Stimulated activated CD8-positive, alpha-beta memory T cell treated with anti-CD3 and anti-CD28 coated beads, Interleukin-7, amount 100 ng/mL, for 1 hour (primary cell): Measurements from ENCODE around the gene ZBTB21.
"Not testable (repeated sequence)": the region's sequence is repeated elsewhere in the genome, so short reads cannot be mapped to it uniquely, and the experiment has no call there.

ENCODE experiments used
- DNase-seq, 2 donors: peaks; one replicate each; pipeline ENCODE4 v3.0.0-alpha.2; 2020; ENCODE audit warnings: low read depth in 2 of 2

Gene ZBTB21

DNA sequence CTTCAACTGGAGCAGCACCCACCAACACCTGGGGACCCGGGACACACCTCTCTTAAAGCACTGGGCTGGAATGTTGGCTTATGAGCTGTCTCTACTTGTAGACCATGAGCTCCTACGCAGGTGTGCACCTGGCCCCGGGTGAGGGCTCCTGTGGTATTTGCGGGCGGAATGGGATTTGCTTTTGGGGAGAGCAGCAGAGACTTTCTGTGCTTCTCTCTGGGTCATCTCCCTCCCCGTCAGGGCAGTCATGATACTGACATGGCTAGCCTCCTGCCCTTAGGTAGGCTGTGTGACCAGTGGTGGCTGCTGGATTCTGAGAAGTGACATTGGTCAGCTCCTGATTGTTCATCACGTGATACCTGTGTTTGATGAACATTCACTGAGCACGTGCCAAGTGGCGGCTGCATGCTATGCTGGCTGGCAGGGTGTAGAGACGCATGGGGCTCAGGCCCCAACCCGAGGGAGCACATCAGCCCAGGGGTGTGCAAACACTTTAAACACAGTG lies 9.0 kb upstream of the ZBTB21 start:
- DNase-seq, result no peak

- no peak for DNase-seq
Measured at GRCh38 chr21:42017022-42017421, 6.9 kb upstream of the ZBTB21 start.

DNA sequence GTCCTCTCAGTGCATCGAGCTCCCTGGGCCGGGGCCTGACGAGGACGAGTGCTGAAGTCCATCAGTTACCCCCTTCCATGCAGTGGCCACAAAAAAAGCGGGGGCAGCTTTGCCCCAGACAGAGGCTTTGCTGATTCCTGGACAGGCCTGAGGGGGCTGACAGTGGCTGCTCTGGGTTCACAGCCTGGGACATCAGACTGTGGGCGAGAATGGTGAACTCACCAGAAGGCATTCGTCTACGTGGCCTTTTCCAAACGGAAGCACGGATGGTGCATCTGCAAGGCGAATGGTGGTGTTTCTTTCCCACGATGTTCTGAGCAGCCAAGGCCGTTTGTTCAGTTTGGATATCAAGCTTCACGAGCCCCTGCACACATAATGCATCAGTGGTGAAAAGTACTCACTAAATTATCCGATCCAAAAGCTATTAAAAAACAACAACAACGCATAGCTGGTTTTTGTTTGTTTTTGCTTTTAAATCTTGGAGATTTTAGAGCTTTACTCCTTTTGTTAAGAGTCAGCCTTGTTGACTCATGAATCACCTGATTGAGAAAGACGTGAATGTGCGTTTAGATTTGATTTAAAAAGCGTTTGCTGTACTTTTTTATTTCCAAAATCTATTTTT lies 6.3 kb upstream of the ZBTB21 start:
- no peak for DNase-seq

DNA sequence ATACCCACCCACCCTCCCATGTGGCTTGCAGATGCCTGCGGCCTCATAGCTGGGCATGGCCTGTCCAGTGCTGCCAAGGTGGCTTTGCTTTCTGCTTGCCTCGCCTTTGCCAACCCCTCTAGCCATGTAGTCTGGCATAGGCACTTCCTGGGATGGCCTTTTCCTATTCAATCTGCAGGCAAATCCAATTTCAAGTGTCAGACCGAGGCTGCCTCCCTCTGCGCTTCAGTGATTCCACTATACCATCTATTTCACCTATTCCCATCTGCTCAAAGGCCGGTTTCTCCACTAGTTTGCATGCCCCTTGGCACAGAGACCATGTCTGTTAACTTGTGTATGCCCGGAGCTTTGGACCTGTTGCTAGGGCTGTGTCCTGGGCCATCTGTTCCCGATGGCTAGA lies 3.8 kb upstream of the ZBTB21 start:
- DNase-seq, result no peak

GRCh38 chr21:42013376-42013775 lies 3.2 kb upstream of the ZBTB21 start:
- no peak for DNase-seq

- DNase-seq, result no peak
Measured at GRCh38 chr21:42012763-42013329, 2.7 kb upstream of the ZBTB21 start.

- no peak for DNase-seq
Measured at GRCh38 chr21:42012344-42012743, 2.2 kb upstream of the ZBTB21 start.

GRCh38 chr21:42010507-42011495 lies 641 bp upstream of the ZBTB21 start:
- no peak for DNase-seq

GRCh38 chr21:42009018-42009830 lies 936 bp downstream of the ZBTB21 start:
- peak in 1 of 2 donors; percentile 13 for DNase-seq

DNA sequence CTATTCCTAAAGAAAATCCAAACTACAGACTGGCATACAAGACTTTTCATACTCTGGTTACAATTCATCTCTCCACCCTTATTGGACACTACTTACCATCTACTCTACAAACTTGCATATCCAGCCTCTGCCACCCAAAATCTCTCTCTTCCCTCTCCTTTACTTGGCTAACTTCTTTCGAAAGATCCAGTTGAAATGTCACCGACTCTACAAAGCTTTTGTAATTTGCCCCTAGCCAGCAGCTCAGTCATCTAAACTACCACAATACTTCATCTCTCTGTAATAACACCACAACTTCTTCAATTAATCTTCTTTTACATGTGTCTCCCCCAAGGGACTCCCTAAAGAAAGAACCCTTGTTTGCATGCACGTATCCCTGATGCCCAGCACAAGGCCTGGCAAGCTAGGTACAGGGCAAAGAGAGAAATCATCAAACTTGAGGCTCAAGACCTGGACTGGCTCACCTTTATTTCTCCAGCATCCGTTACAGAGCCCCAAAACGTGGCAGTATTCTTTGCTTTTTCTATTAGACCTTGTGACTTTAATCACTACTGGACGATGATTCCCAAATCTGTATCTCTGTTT lies 2.7 kb downstream of the ZBTB21 start:
- no peak for DNase-seq

GRCh38 chr21:42006765-42007164 lies 3.4 kb downstream of the ZBTB21 start:
- no peak for DNase-seq

GRCh38 chr21:42004406-42005199 lies 5.6 kb downstream of the ZBTB21 start:
- no peak for DNase-seq

GRCh38 chr21:42003051-42003461 lies 7.1 kb downstream of the ZBTB21 start:
- no peak for DNase-seq

- DNase-seq, result peak in 1 of 2 donors; percentile 7
Measured at GRCh38 chr21:42002421-42002958, 7.7 kb downstream of the ZBTB21 start.

DNA sequence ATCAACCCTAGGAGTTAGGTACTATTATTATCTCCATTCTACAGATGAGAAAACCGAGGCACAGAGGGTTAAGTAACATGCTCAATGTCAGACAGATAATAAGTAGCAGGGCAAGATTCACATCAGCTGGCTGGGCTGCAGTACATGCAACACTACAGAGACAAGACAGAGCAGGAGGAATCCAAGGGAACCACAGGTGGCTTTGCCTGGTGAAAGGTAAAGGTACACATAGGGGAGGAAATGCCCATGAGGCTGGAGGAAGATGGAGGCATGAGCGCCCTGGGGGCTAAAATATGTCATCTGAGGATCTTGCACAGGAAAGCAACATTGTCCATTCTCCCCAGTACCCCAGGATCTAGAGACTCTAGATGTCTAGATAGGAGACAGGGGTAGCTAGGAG lies 8.4 kb downstream of the ZBTB21 start:
- DNase-seq, result no peak

DNA sequence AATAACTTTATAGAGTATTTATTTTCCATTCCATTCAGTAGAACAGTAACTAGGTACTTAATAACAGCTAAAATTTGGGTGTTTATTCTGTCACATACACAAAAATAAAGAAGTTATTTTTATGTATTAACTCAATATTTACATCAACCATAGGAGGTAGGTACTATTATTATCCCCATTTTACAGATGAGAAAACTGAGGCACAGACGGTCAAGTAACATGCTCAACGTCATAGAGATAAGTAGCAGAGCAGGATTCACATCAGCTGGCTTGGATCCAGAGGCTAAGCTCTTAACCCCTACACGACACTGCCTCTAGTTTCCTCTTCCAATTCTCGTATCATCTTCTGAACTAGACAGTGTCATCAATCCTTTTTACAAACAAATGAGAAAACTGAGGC lies 9.3 kb downstream of the ZBTB21 start:
- no peak for DNase-seq

DNA sequence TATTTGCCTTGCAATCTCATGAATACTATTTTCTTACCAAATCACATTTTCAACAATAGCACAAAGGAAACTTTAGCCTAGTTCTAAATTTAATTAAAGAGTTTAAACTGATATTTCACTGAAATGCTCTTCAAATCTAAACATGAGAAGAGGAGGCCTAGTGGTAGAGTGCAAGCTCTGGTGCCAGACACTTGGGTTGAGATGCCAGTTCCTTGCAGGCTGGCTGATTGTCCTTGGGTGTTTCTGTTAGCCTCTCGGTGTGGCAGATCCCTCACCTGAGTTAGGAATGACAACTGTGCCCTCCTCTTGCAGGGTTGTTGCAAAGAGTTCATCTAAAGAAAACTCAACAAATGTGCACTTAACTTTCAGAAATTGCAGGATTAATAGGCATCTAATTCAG lies 12.5 kb downstream of the ZBTB21 start:
- no peak for DNase-seq

GRCh38 chr21:41995577-41995976 lies 14.6 kb downstream of the ZBTB21 start:
- DNase-seq, result no peak

- not testable (repeated sequence) for DNase-seq
Measured at GRCh38 chr21:41994613-41995012, 15.5 kb downstream of the ZBTB21 start.

DNA sequence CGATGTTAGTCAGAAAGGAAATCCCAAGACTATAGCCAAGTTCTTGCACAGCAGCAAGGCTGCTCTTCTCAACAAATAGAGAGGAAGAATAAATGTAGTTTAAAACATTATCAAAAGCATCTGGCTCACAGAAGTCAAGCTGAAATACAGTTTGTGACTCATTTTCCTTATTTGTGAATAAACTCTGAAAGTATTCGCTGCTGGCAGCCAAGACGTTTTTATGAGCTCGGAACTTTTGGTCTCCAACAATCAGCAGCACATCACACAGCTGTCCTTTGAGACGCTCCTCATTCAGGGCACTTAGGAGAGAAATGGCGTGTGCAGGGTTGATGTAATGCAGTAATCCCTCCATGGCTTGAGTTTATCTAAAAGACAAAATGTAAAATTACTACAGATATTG lies 16.4 kb downstream of the ZBTB21 start:
- no peak for DNase-seq
